NCI-H2107 treated with DMSO at 0.1 percent for 48 hours (cell line): ENCODE results near the gene EIF6.

ENCODE experiments used
- DNase-seq: peaks from one replicate; lab custom pipeline; 2025; ENCODE audit not compliant: unreplicated experiment; lab: John Stamatoyannopoulos, UW

EIF6 gene

GRCh38 chr20:35295674-35296073, 11.1 kb upstream of the EIF6 start:
- DNase-seq = no peak

- no peak for DNase-seq
Observed at GRCh38 chr20:35295058-35295457, 10.5 kb upstream of the EIF6 start.

GRCh38 chr20:35294293-35294685, 9.7 kb upstream of the EIF6 start:
- DNase-seq = no peak

GRCh38 chr20:35293303-35294292, 9.0 kb upstream of the EIF6 start:
- no peak for DNase-seq

- DNase-seq = no peak
Observed at GRCh38 chr20:35292504-35293285, 8.1 kb upstream of the EIF6 start.

GRCh38 chr20:35291654-35292503, 7.3 kb upstream of the EIF6 start, which contains the start of gene FAM83C:
Gene FAM83C, minus strand, starts transcription at chr20:35292425. Its CDS starts 121 bp downstream, at chr20:35292304.
- DNase-seq = no peak

GRCh38 chr20:35290887-35291417, 6.4 kb upstream of the EIF6 start:
- DNase-seq = no peak

GRCh38 chr20:35290186-35290886, 5.8 kb upstream of the EIF6 start:
- DNase-seq = no peak

- DNase-seq = no peak
Observed at GRCh38 chr20:35288325-35289060, 3.9 kb upstream of the EIF6 start.

GRCh38 chr20:35287509-35288324, 3.1 kb upstream of the EIF6 start:
- DNase-seq = no peak

GRCh38 chr20:35286899-35287508, 2.4 kb upstream of the EIF6 start:
- no peak for DNase-seq

- DNase-seq = no peak
Observed at GRCh38 chr20:35286077-35286898, 1.7 kb upstream of the EIF6 start.

- DNase-seq = no peak
Observed at GRCh38 chr20:35285806-35286076, 1.2 kb upstream of the EIF6 start.

- no peak for DNase-seq
Observed at GRCh38 chr20:35284992-35285805, 627 bp upstream of the EIF6 start.

GRCh38 chr20:35283441-35284266, 918 bp downstream of the EIF6 start:
- DNase-seq = no peak
